ENCODE measurements around the gene CSF1R. TPM values are rescaled to one million over a fixed set of nuclear protein-coding genes. Genes with fewer than 3 reads are reported as not detected.

CSF1R gene
- total RNA-seq, 4 donors from 2014 or later = 24.9 to 51.7 (median 31.5) TPM

GRCh38 chr5:150081541-150082283 lies 4.6 kb downstream of the CSF1R start:
- Histone ChIP-seq H3K4me3 (no peak overlapping the region), H3K27ac (replicated peaks in 1 of 4) (no peak overlapping the region), H3K4me1 (peaks cover 0 to 5% (median 2%) of the 10 kb centered on the region in 4 donors), H3K36me3 (no peaks in the 10 kb centered on the region), H3K9me3 (no peaks in the 10 kb centered on the region), H3K27me3 (no peaks in the 10 kb centered on the region)
- intact Hi-C loops (cut with DNase I) = no loop called here
- 33% methylated on average over 9 of the region's 15 CpGs for WGBS
- peak in 1 of 2 donors; percentile 57 for TF ChIP-seq POLR2AphosphoS5 (IDR thresholded peaks at IDR 0.05)
- TF ChIP-seq CTCF (IDR thresholded peaks at IDR 0.05) = no peak
- no peak for TF ChIP-seq POLR2A (IDR thresholded peaks at IDR 0.05; ENCODE audit: low read depth)
- DNase-seq (ENCODE audit: extremely low spot score) = peak; percentile 92

GRCh38 chr5:150080696-150081435 lies 5.5 kb downstream of the CSF1R start:
- Histone ChIP-seq H3K4me3 (no peak overlapping the region), H3K4me1 (peaks cover 0 to 5% (median 2%) of the 10 kb centered on the region in 4 donors), H3K27me3 (no peaks in the 10 kb centered on the region), H3K9me3 (no peaks in the 10 kb centered on the region), H3K36me3 (no peaks in the 10 kb centered on the region), H3K27ac (replicated peaks in 1 of 4) (no peak overlapping the region)
- peak; percentile 50 for DNase-seq (ENCODE audit: extremely low spot score)
- intact Hi-C loops (cut with DNase I) = no loop called here
- 86% methylated on average over 14 of the region's 15 CpGs for WGBS
- TF ChIP-seq EP300 (IDR thresholded peaks at IDR 0.05) (no peak), POLR2AphosphoS5 (IDR thresholded peaks at IDR 0.05) (no peak), POLR2A (IDR thresholded peaks at IDR 0.05; ENCODE audit: low read depth) (no peak), CTCF (IDR thresholded peaks at IDR 0.05) (no peak)

- H3K36me3 ChIP-seq = no peaks in the 10 kb centered on the region
- no peaks in the 10 kb centered on the region for H3K27me3 ChIP-seq
- intact Hi-C loops (cut with DNase I) = no loop called here
- TF ChIP-seq EP300 (IDR thresholded peaks at IDR 0.05) (no peak), POLR2A (IDR thresholded peaks at IDR 0.05; ENCODE audit: low read depth) (no peak), CTCF (IDR thresholded peaks at IDR 0.05) (no peak), POLR2AphosphoS5 (IDR thresholded peaks at IDR 0.05) (no peak)
- peak; percentile 68 for DNase-seq (ENCODE audit: extremely low spot score)
- H3K4me3 ChIP-seq = no peak overlapping the region
- H3K9me3 ChIP-seq = no peaks in the 10 kb centered on the region
- peaks cover 0 to 5% (median 2%) of the 10 kb centered on the region in 4 donors for H3K4me1 ChIP-seq
- no peak overlapping the region for H3K27ac ChIP-seq (replicated peaks in 1 of 4)
- 92% methylated on average over 18 of the region's 19 CpGs for WGBS
These were observed 6.4 kb downstream of the CSF1R start for GRCh38 chr5:150079909-150080461.

- H3K4me3 ChIP-seq = no peak overlapping the region
- WGBS = 94% methylated on average over 7 of the region's 7 CpGs
- H3K9me3 ChIP-seq = no peaks in the 10 kb centered on the region
- no peak overlapping the region for H3K27ac ChIP-seq (replicated peaks in 1 of 4)
- intact Hi-C loops (cut with DNase I) = no loop called here
- H3K4me1 ChIP-seq = peaks cover 0 to 5% (median 2%) of the 10 kb centered on the region in 4 donors
- no peaks in the 10 kb centered on the region for H3K36me3 ChIP-seq
- no peak for DNase-seq (ENCODE audit: extremely low spot score)
- no peak for TF ChIP-seq POLR2AphosphoS5 (IDR thresholded peaks at IDR 0.05)
- TF ChIP-seq POLR2A (IDR thresholded peaks at IDR 0.05; ENCODE audit: low read depth) = no peak
- TF ChIP-seq CTCF (IDR thresholded peaks at IDR 0.05) = no peak
- TF ChIP-seq EP300 (IDR thresholded peaks at IDR 0.05) = no peak
- H3K27me3 ChIP-seq = no peaks in the 10 kb centered on the region
These were observed 7.3 kb downstream of the CSF1R start for GRCh38 chr5:150078802-150079689.

All from esophagus muscularis mucosa (tissue), 4 donors.